ENCODE results near the gene TBC1D8B. TPM values are rescaled to one million over a fixed set of nuclear protein-coding genes. Genes with fewer than 3 reads are reported as not detected.

The TBC1D8B gene
- polyA plus RNA-seq, 1 of the 3 experiments (the other 2 are of a cell fraction) = 0.03 TPM

- 25% methylated on average over 2 of the region's 5 CpGs for WGBS (ENCODE audit: low lambda C conversion rate)
- POLR2A ChIA-PET = no interaction called here
Measured at GRCh38 chrX:106903856-106904528, 101.5 kb downstream of the TBC1D8B start.

More at GRCh38 chrX:106903856-106904528, 101.5 kb downstream of the TBC1D8B start:
- Histone ChIP-seq H3K79me2 (ENCODE audit: insufficient read depth) (no peaks in the 10 kb centered on the region), H3K4me1 (ENCODE audit: control insufficient read depth in 1 of 2, insufficient read depth in 2 of 2, low read depth in 1 of 2, low read length in 1 of 2) (no peaks in the 10 kb centered on the region), H3K9me3 (no peaks in the 10 kb centered on the region), H3F3A (replicated peaks; ENCODE audit: insufficient read depth) (no peaks in the 10 kb centered on the region), H3K4me3 (ENCODE audit: low read depth in 2 of 2, low read length in 1 of 2) (no peak overlapping the region), H3K27me3 (ENCODE audit: insufficient read depth) (peaks cover 18% of the 10 kb centered on the region; the same call in 1 of the 2 replicates), H3K9me2 (no peaks in the 10 kb centered on the region), H2AFZ (ENCODE audit: low read depth) (no peak overlapping the region), H3K9ac (no peak overlapping the region), H3K4me2 (no peak overlapping the region), H3K27ac (ENCODE audit: low read depth in 2 of 2, low read length in 1 of 2) (no peak overlapping the region), H3K36me3 (replicated peaks in 1 of 2; ENCODE audit: control insufficient read depth in 1 of 2, insufficient read depth in 2 of 2, low read length in 1 of 2) (no peaks in the 10 kb centered on the region), H4K20me1 (ENCODE audit: insufficient read depth) (no peaks in the 10 kb centered on the region)
- no peak for DNase-seq
- CTCF ChIA-PET = interaction anchor here (0.6 to 5.2 kb wide), 2 partner anchors 10 to 551 kb away, joined by 3 to 35 read pairs; no protein-coding TSS in a partner anchor
- no peak for TF ChIP-seq IRF3 (IDR thresholded peaks at IDR 0.05; ENCODE audit: low read depth, low read length)
- no peak for TF ChIP-seq NRF1 (IDR thresholded peaks at IDR 0.05; ENCODE audit: low read depth, low read length)
- no peak for TF ChIP-seq FOXJ3 (CRISPR knock-in tag; IDR thresholded peaks at IDR 0.05)
- no peak for TF ChIP-seq TEAD4 (IDR thresholded peaks at IDR 0.05; ENCODE audit: borderline replicate concordance, insufficient read depth)
- no peak for TF ChIP-seq RFX5 (IDR thresholded peaks at IDR 0.05; ENCODE audit: low read length)
- no peak for TF ChIP-seq EZH2phosphoT487 (IDR thresholded peaks at IDR 0.05; ENCODE audit: borderline replicate concordance, low read depth)
- no peak for TF ChIP-seq GABPA (IDR thresholded peaks at IDR 0.05; ENCODE audit: low read depth)
- TF ChIP-seq MXI1 (IDR thresholded peaks at IDR 0.05; ENCODE audit: low read depth, low read length) = no peak
- no peak for TF ChIP-seq YY1 (IDR thresholded peaks at IDR 0.05; ENCODE audit: low read depth)
- TF ChIP-seq CTCF (IDR thresholded peaks at IDR 0.05) = no peak
- TF ChIP-seq USF1 (IDR thresholded peaks at IDR 0.05; ENCODE audit: borderline replicate concordance, low read depth) = no peak
- no peak for TF ChIP-seq NFIC (IDR thresholded peaks at IDR 0.05; ENCODE audit: borderline replicate concordance)
- no peak for TF ChIP-seq FOXM1 (IDR thresholded peaks at IDR 0.05; ENCODE audit: low read depth)
- no peak for TF ChIP-seq CHD2 (IDR thresholded peaks at IDR 0.05; ENCODE audit: low read length, partially characterized antibody)
- no peak for TF ChIP-seq RCOR1 (IDR thresholded peaks at IDR 0.05; ENCODE audit: low read length)
- TF ChIP-seq FOSL2 (IDR thresholded peaks at IDR 0.05; ENCODE audit: borderline replicate concordance, low read depth) = no peak
